PC-9 (cell line): ENCODE data around the gene ZBTB7C.

ENCODE experiments used
- CTCF ChIP-seq: fragments of 200-600 bp; sonication (generic); conservative IDR thresholded peaks from 2 replicates; pipeline ENCODE4 v1.6.1; 2017; ENCODE audit warnings: mixed run types, antibody characterized with exemption, mild to moderate bottlenecking, moderate library complexity
- EZH2 ChIP-seq: fragments of 200-600 bp; sonication (generic); IDR thresholded peaks from 2 replicates; pipeline ENCODE4 v1.8.0; 2017; ENCODE audit warnings: antibody characterized with exemption, low read depth

GRCh38 chr18:48000701-48001100, 408.5 kb downstream of the ZBTB7C start:
- TF ChIP-seq CTCF (no peak), EZH2 (no peak)
